GM12878 (cell line): ENCODE results near the gene OPRL1. TPM values are rescaled to one million over a fixed set of nuclear protein-coding genes. Genes with fewer than 3 reads are reported as not detected.

Experiments used
- ASH2L ChIP-seq: fragments of 300-600, 200-600 bp; sonication (generic); IDR thresholded peaks from 2 replicates; pipeline ENCODE4 v1.6.1; 2017; ENCODE audit warnings: low read depth, mild to moderate bottlenecking, borderline replicate concordance
- CHD2 ChIP-seq: IDR thresholded peaks from 2 replicates; pipeline ENCODE4 v1.6.1; 2011; ENCODE audit warnings: low read depth, low read length, improper control_type of control experiment, borderline replicate concordance
- FOXK2 ChIP-seq: fragments of 450-650 bp; IDR thresholded peaks from 2 replicates; pipeline ENCODE4 v1.6.1; 2017; ENCODE audit warnings: mild to moderate bottlenecking, moderate library complexity
- JUNB ChIP-seq: IDR thresholded peaks from 2 replicates; pipeline ENCODE4 v1.6.1; 2016; ENCODE audit warnings: antibody characterized with exemption, mild to moderate bottlenecking
- JUND ChIP-seq: IDR thresholded peaks from 2 replicates; pipeline ENCODE4 v1.6.1; 2012; ENCODE audit warnings: low read depth, mild to moderate bottlenecking, low read length, improper control_type of control experiment, moderate library complexity
- POLR2A ChIP-seq: IDR thresholded peaks from 2 replicates; pipeline ENCODE4 v1.6.1; 2011; ENCODE audit warnings: low read depth, mild to moderate bottlenecking, low read length
- SIX5 ChIP-seq: IDR thresholded peaks from 2 replicates; pipeline ENCODE4 v1.6.1; 2011; ENCODE audit warnings: mild to moderate bottlenecking, low read depth, low read length, moderate library complexity; ENCODE audit not compliant: severe bottlenecking
- SMAD5 ChIP-seq: IDR thresholded peaks from 2 replicates; pipeline ENCODE4 v1.6.1; 2016; ENCODE audit warnings: antibody characterized with exemption, low read depth
- TAF1 ChIP-seq: IDR thresholded peaks from 2 replicates; pipeline ENCODE4 v1.6.1; 2011; ENCODE audit warnings: mild to moderate bottlenecking, low read depth, low read length, borderline replicate concordance
- TCF3 ChIP-seq: IDR thresholded peaks from 2 replicates; pipeline ENCODE4 v1.6.1; 2012; ENCODE audit warnings: low read depth, mild to moderate bottlenecking, low read length, borderline replicate concordance; ENCODE audit not compliant: insufficient read depth
- ZNF217 ChIP-seq: fragments of 450-650 bp; IDR thresholded peaks from 2 replicates; pipeline ENCODE4 v1.6.1; 2017; ENCODE audit warnings: antibody characterized with exemption, mild to moderate bottlenecking
- ZNF622 ChIP-seq: fragments of 450-650 bp; IDR thresholded peaks from 2 replicates; pipeline ENCODE4 v1.6.1; 2017; ENCODE audit warnings: mild to moderate bottlenecking, inconsistent platforms
- polyA plus RNA-seq, 11 experiments: library from polyadenylated mRNA; depleted of rRNA in 4 of 11; unstranded in 6 of 11; stranded (reverse) in 5 of 11; fragments of >200 nt; fragmentation: Nextera tagmentation in 4 of 11; fragmentation: Illumina TruSeq in 1 of 11; extraction: Ambion mirVana in 4 of 11; extraction: Trizol in 1 of 11; gene quantifications; 1 replicate in 1 of 11; 2 replicates in 10 of 11; pipeline versions ENCODE4 v1.2.1 to v1.2.3, GENCODE V29; 2011 to 2016; ENCODE audit warnings: inconsistent platforms in 2 of 11, missing spikeins in 2 of 11, low read depth in 1 of 11
- total RNA-seq, 4 experiments: library from RNA; depleted of rRNA in 3 of 4; stranded (reverse); fragments of >200 nt in 3 of 4; fragmentation: Illumina TruSeq in 1 of 4; extraction: Trizol in 1 of 4; gene quantifications; 2 replicates each; pipeline versions ENCODE4 v1.2.1 to v1.2.3, GENCODE V29; 2013 to 2021
- TF ChIP-seq, protein P1 (sequence below): fragments of 450-650 bp; IDR thresholded peaks from 2 replicates; pipeline ENCODE4 v1.6.1; 2017; ENCODE audit warnings: antibody characterized with exemption, mild to moderate bottlenecking, moderate library complexity
- TF ChIP-seq, protein P2 (sequence below): fragments of 450-650 bp; IDR thresholded peaks from 2 replicates; pipeline ENCODE4 v1.6.1; 2017; ENCODE audit warnings: mild to moderate bottlenecking, low read depth, inconsistent platforms; ENCODE audit not compliant: poor library complexity, severe bottlenecking
- TF ChIP-seq, protein P3 (sequence below): IDR thresholded peaks from 2 replicates; pipeline ENCODE4 v1.6.1; 2011; ENCODE audit warnings: borderline replicate concordance, low read depth, mild to moderate bottlenecking, moderate library complexity, low read length; ENCODE audit not compliant: insufficient read depth, poor library complexity, severe bottlenecking
- TF ChIP-seq, protein P4 (sequence below): IDR thresholded peaks from 2 replicates; pipeline ENCODE4 v1.6.1; 2012; ENCODE audit warnings: low read length, inconsistent platforms
- TF ChIP-seq, protein P5 (sequence below): fragments of 150-350 bp; IDR thresholded peaks from 2 replicates; pipeline ENCODE4 v1.6.1; 2014; ENCODE audit warnings: mild to moderate bottlenecking, low read depth, low read length

Gene OPRL1
- total and polyA plus RNA-seq, 10 of the 15 experiments (the other 5 are each of a cell fraction or from before 2014, with no cell fraction given) = 0.04 to 0.41 (median 0.24) TPM; not detected in 1

DNA sequence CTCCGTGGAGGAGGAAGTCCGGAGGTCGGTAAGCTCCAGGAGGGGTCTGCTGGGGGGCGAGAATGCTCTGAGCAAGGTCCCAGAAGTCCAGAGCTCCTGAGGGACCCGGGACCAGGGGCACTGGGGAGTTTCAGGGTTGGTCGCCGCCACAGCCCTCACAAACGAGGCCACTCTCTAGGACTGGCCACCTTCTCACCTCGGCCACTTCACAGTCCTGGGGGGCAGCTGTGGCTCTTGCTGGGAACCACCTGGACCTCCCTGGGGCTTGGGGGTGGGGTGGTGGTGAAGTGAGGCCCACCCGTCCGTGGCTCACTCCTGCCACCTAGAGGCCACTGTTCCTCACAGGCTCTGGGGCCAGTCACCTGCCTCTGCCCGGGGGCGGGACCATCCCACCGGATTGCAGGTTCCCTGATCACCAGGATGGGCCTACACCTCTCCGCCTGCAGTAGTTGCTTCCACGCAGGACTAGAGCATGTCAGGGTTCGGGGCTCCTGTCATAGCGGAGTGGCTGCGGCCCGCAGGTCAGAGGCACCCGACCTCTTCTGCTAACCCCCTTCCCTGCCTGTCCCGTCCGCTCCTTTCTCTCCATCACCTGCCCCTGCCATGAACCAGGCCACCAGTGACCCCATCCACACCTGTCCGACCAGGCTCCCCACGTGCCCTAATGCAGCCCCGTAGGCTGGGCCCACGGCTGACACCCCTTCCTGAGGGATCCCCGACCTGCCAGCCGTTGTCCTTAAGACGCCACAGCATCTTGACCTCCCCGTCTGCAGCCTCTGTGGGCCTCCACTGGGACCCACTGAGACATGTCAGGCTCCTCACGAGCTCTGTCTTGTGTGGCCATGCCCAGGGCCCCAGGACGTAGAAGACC lies 22.0 kb upstream of the OPRL1 start (continued):
- no peak for TF ChIP-seq ZNF622
- no peak for TF ChIP-seq FOXK2
- TF ChIP-seq, protein P1, sequence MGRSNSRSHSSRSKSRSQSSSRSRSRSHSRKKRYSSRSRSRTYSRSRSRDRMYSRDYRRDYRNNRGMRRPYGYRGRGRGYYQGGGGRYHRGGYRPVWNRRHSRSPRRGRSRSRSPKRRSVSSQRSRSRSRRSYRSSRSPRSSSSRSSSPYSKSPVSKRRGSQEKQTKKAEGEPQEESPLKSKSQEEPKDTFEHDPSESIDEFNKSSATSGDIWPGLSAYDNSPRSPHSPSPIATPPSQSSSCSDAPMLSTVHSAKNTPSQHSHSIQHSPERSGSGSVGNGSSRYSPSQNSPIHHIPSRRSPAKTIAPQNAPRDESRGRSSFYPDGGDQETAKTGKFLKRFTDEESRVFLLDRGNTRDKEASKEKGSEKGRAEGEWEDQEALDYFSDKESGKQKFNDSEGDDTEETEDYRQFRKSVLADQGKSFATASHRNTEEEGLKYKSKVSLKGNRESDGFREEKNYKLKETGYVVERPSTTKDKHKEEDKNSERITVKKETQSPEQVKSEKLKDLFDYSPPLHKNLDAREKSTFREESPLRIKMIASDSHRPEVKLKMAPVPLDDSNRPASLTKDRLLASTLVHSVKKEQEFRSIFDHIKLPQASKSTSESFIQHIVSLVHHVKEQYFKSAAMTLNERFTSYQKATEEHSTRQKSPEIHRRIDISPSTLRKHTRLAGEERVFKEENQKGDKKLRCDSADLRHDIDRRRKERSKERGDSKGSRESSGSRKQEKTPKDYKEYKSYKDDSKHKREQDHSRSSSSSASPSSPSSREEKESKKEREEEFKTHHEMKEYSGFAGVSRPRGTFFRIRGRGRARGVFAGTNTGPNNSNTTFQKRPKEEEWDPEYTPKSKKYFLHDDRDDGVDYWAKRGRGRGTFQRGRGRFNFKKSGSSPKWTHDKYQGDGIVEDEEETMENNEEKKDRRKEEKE = no peak
- TF ChIP-seq JUNB = no peak
- TF ChIP-seq, protein P2, sequence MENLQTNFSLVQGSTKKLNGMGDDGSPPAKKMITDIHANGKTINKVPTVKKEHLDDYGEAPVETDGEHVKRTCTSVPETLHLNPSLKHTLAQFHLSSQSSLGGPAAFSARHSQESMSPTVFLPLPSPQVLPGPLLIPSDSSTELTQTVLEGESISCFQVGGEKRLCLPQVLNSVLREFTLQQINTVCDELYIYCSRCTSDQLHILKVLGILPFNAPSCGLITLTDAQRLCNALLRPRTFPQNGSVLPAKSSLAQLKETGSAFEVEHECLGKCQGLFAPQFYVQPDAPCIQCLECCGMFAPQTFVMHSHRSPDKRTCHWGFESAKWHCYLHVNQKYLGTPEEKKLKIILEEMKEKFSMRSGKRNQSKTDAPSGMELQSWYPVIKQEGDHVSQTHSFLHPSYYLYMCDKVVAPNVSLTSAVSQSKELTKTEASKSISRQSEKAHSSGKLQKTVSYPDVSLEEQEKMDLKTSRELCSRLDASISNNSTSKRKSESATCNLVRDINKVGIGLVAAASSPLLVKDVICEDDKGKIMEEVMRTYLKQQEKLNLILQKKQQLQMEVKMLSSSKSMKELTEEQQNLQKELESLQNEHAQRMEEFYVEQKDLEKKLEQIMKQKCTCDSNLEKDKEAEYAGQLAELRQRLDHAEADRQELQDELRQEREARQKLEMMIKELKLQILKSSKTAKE = no peak
- TF ChIP-seq, protein P3, sequence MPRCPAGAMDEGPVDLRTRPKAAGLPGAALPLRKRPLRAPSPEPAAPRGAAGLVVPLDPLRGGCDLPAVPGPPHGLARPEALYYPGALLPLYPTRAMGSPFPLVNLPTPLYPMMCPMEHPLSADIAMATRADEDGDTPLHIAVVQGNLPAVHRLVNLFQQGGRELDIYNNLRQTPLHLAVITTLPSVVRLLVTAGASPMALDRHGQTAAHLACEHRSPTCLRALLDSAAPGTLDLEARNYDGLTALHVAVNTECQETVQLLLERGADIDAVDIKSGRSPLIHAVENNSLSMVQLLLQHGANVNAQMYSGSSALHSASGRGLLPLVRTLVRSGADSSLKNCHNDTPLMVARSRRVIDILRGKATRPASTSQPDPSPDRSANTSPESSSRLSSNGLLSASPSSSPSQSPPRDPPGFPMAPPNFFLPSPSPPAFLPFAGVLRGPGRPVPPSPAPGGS = no peak
- TF ChIP-seq TAF1 = no peak
- no peak for TF ChIP-seq SMAD5
- TF ChIP-seq, protein P4, sequence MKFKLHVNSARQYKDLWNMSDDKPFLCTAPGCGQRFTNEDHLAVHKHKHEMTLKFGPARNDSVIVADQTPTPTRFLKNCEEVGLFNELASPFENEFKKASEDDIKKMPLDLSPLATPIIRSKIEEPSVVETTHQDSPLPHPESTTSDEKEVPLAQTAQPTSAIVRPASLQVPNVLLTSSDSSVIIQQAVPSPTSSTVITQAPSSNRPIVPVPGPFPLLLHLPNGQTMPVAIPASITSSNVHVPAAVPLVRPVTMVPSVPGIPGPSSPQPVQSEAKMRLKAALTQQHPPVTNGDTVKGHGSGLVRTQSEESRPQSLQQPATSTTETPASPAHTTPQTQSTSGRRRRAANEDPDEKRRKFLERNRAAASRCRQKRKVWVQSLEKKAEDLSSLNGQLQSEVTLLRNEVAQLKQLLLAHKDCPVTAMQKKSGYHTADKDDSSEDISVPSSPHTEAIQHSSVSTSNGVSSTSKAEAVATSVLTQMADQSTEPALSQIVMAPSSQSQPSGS = no peak
- TF ChIP-seq TCF3 = peak; percentile 87
- no peak for TF ChIP-seq POLR2A
- TF ChIP-seq ASH2L = no peak
- TF ChIP-seq, protein P5, sequence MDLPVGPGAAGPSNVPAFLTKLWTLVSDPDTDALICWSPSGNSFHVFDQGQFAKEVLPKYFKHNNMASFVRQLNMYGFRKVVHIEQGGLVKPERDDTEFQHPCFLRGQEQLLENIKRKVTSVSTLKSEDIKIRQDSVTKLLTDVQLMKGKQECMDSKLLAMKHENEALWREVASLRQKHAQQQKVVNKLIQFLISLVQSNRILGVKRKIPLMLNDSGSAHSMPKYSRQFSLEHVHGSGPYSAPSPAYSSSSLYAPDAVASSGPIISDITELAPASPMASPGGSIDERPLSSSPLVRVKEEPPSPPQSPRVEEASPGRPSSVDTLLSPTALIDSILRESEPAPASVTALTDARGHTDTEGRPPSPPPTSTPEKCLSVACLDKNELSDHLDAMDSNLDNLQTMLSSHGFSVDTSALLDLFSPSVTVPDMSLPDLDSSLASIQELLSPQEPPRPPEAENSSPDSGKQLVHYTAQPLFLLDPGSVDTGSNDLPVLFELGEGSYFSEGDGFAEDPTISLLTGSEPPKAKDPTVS = no peak
- no peak for TF ChIP-seq ZNF217
- TF ChIP-seq SIX5 = no peak
- no peak for TF ChIP-seq JUND
- peak; percentile 91 for TF ChIP-seq CHD2
